GM12892 (cell line): ENCODE measurements around the gene SPNS2.

Experiments
- POLR2A ChIP-seq: IDR thresholded peaks from 2 replicates; pipeline ENCODE4 v1.6.1; 2011; ENCODE audit warnings: low read depth, low read length, control low read depth
- POLR2AphosphoS5 ChIP-seq: IDR thresholded peaks from 2 replicates; pipeline ENCODE4 v1.6.1; 2011; ENCODE audit warnings: low read depth, low read length, control low read depth
- TAF1 ChIP-seq: IDR thresholded peaks from 2 replicates; pipeline ENCODE4 v1.6.1; 2011; ENCODE audit warnings: low read depth, mild to moderate bottlenecking, control low read depth, low read length, borderline replicate concordance

GRCh38 chr17:4487296-4487695 lies 11.4 kb upstream of the SPNS2 start:
- TF ChIP-seq POLR2A (no peak), TAF1 (no peak), POLR2AphosphoS5 (no peak)
